ENCODE results near the gene PIEZO2. TPM values are rescaled to one million over a fixed set of nuclear protein-coding genes. Genes with fewer than 3 reads are reported as not detected.

The PIEZO2 gene
- total RNA-seq, 3 donors from 2014 or later (not counting 1 experiment from before 2014, with no cell fraction given), result not detected

DNA sequence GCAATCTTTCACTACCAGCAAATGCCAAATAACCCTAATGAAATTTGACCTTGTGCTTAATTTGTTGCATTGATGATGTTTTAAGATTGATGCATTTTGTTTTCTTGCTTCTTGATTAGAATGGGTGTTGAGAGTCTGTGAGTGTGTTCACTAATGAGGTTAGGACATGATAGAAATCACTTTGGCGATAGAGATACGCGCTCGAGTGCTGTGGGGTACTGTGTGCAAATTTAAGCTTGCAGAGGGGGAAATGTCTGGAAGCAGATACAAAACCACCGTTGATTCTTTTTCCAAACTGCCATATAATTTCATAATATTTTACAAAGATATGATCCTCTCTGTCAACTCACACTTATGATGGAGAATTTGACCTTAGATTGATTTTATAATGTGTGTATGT is 200.9 kb downstream of the PIEZO2 start:
- intact Hi-C loops (cut with micrococcal nuclease), result no loop called here
- no peaks in the 10 kb centered on the region for H3K27me3 Mint-ChIP-seq (ENCODE audit: low read depth in 2 of 2)
- H3K36me3 Mint-ChIP-seq, result peaks cover 16% of the 10 kb centered on the region
- Histone ChIP-seq H3K4me1 (ENCODE audit: control insufficient read depth, insufficient read depth, low read length) (no peaks in the 10 kb centered on the region), H3K27ac (ENCODE audit: low read length) (no peak overlapping the region), H3K9me3 (ENCODE audit: control insufficient read depth, insufficient read depth, low read length) (no peaks in the 10 kb centered on the region), H3K4me3 (ENCODE audit: low read length) (no peak overlapping the region), H3K27me3 (ENCODE audit: control insufficient read depth, insufficient read depth, low read length) (no peaks in the 10 kb centered on the region), H3K36me3 (ENCODE audit: control insufficient read depth, insufficient read depth, low read length) (no peaks in the 10 kb centered on the region)
- H3K9me3 Mint-ChIP-seq, result peaks cover 12 to 17% of the 10 kb centered on the region in 2 donors
- WGBS (ENCODE audit: insufficient coverage), result 94% methylated on average over 4 of the region's 5 CpGs
- H3K4me3 Mint-ChIP-seq, result no peak overlapping the region
- no peak overlapping the region for H3K27ac Mint-ChIP-seq
- DNase-seq, result no peak
- no peaks in the 10 kb centered on the region for H3K4me1 Mint-ChIP-seq
- TF ChIP-seq CTCF (IDR thresholded peaks at IDR 0.05), result no peak
- ATAC-seq, result no peak

- no peaks in the 10 kb centered on the region for H3K36me3 ChIP-seq (ENCODE audit: control insufficient read depth, insufficient read depth, low read length)
- peaks cover 7% of the 10 kb centered on the region for H3K9me3 ChIP-seq (ENCODE audit: control insufficient read depth, insufficient read depth, low read length)
- no peak overlapping the region for H3K27ac ChIP-seq (ENCODE audit: low read length)
- peaks cover 20% of the 10 kb centered on the region in 2 donors for H3K9me3 Mint-ChIP-seq
- H3K4me1 ChIP-seq (ENCODE audit: control insufficient read depth, insufficient read depth, low read length), result no peaks in the 10 kb centered on the region
- intact Hi-C loops (cut with micrococcal nuclease), result no loop called here
- no peak overlapping the region for H3K4me3 Mint-ChIP-seq
- no peaks in the 10 kb centered on the region for H3K27me3 Mint-ChIP-seq (ENCODE audit: low read depth in 2 of 2)
- DNase-seq (no peak), ATAC-seq (no peak)
- H3K4me1 Mint-ChIP-seq, result no peaks in the 10 kb centered on the region
- no peaks in the 10 kb centered on the region for H3K27me3 ChIP-seq (ENCODE audit: control insufficient read depth, insufficient read depth, low read length)
- no peak overlapping the region for H3K4me3 ChIP-seq (ENCODE audit: low read length)
- TF ChIP-seq CTCF (IDR thresholded peaks at IDR 0.05), result no peak
- peaks cover 16% of the 10 kb centered on the region for H3K36me3 Mint-ChIP-seq
- H3K27ac Mint-ChIP-seq, result no peak overlapping the region
Observed at GRCh38 chr18:10946058-10946457, 203.3 kb downstream of the PIEZO2 start.

DNA sequence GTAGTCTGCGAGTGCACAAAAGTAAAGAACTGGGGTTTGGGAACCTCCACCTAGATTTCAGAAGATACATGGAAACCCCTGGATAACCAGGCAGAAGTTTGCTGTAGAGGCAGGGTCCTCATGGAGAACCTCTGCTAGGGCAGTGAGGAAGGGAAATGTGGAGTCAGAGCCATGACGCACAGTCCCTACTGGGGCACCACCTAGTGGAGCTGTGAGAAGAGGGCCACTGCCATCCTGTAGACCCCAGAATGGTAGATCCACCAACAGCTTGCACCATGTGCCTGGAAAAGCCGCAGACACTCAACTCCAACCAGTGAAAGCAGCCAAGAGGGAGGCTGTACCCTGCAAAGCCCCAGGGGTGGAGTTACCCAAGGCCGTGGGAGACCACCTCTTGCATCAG is 206.4 kb downstream of the PIEZO2 start:
- ATAC-seq (no peak), DNase-seq (no peak)
- no peaks in the 10 kb centered on the region for H3K4me1 ChIP-seq (ENCODE audit: control insufficient read depth, insufficient read depth, low read length)
- Mint-ChIP-seq H3K27me3 (ENCODE audit: low read depth in 2 of 2) (no peaks in the 10 kb centered on the region), H3K4me1 (no peaks in the 10 kb centered on the region), H3K36me3 (peaks cover 16% of the 10 kb centered on the region), H3K4me3 (no peak overlapping the region), H3K27ac (no peak overlapping the region), H3K9me3 (peaks cover 18 to 23% of the 10 kb centered on the region in 2 donors)
- no peaks in the 10 kb centered on the region for H3K27me3 ChIP-seq (ENCODE audit: control insufficient read depth, insufficient read depth, low read length)
- no peak overlapping the region for H3K27ac ChIP-seq (ENCODE audit: low read length)
- 77% methylated on average over 4 of the region's 4 CpGs for WGBS (ENCODE audit: insufficient coverage)
- H3K9me3 ChIP-seq (ENCODE audit: control insufficient read depth, insufficient read depth, low read length), result peaks cover 7% of the 10 kb centered on the region
- H3K4me3 ChIP-seq (ENCODE audit: low read length), result no peak overlapping the region
- intact Hi-C loops (cut with micrococcal nuclease), result no loop called here
- no peaks in the 10 kb centered on the region for H3K36me3 ChIP-seq (ENCODE audit: control insufficient read depth, insufficient read depth, low read length)
- no peak for TF ChIP-seq CTCF (IDR thresholded peaks at IDR 0.05)

GRCh38 chr18:10939822-10940221 is 209.5 kb downstream of the PIEZO2 start:
- peaks cover 10 to 17% of the 10 kb centered on the region in 2 donors for H3K9me3 Mint-ChIP-seq
- Histone ChIP-seq H3K9me3 (ENCODE audit: control insufficient read depth, insufficient read depth, low read length) (peaks cover 7% of the 10 kb centered on the region), H3K27me3 (ENCODE audit: control insufficient read depth, insufficient read depth, low read length) (no peaks in the 10 kb centered on the region), H3K36me3 (ENCODE audit: control insufficient read depth, insufficient read depth, low read length) (no peaks in the 10 kb centered on the region), H3K4me1 (ENCODE audit: control insufficient read depth, insufficient read depth, low read length) (no peaks in the 10 kb centered on the region), H3K4me3 (ENCODE audit: low read length) (no peak overlapping the region), H3K27ac (ENCODE audit: low read length) (no peak overlapping the region)
- intact Hi-C loops (cut with micrococcal nuclease), result no loop called here
- no peak overlapping the region for H3K27ac Mint-ChIP-seq
- no peak for DNase-seq
- no peak for ATAC-seq
- no peak for TF ChIP-seq CTCF (IDR thresholded peaks at IDR 0.05)
- H3K4me1 Mint-ChIP-seq, result no peaks in the 10 kb centered on the region
- H3K4me3 Mint-ChIP-seq, result no peak overlapping the region
- whole genome bisulfite sequencing (ENCODE audit: insufficient coverage), result no CpG with 5 or more reads among the region's 6 CpGs
- peaks cover 0 to 7% of the 10 kb centered on the region in 2 donors for H3K27me3 Mint-ChIP-seq (ENCODE audit: low read depth in 2 of 2)
- peaks cover 5% of the 10 kb centered on the region for H3K36me3 Mint-ChIP-seq
